ENCODE data around the gene CPVL.

The CPVL gene

GRCh38 chr7:28986028-28986764, 160.1 kb downstream of the CPVL start:
- no peaks in the 10 kb centered on the region for H3K9me3 Mint-ChIP-seq
- H3K4me1 Mint-ChIP-seq (ENCODE audit: low read depth in 2 of 2), result no peaks in the 10 kb centered on the region
- DNase-seq (no peak), ATAC-seq (replicated peaks) (no peak)
- H3K27me3 Mint-ChIP-seq, result peaks cover 43 to 49% of the 10 kb centered on the region in 2 donors
- no peak overlapping the region for H3K27ac Mint-ChIP-seq
- no peaks in the 10 kb centered on the region for H3K36me3 Mint-ChIP-seq (ENCODE audit: insufficient read depth)
- H3K4me3 Mint-ChIP-seq, result no peak overlapping the region

DNA sequence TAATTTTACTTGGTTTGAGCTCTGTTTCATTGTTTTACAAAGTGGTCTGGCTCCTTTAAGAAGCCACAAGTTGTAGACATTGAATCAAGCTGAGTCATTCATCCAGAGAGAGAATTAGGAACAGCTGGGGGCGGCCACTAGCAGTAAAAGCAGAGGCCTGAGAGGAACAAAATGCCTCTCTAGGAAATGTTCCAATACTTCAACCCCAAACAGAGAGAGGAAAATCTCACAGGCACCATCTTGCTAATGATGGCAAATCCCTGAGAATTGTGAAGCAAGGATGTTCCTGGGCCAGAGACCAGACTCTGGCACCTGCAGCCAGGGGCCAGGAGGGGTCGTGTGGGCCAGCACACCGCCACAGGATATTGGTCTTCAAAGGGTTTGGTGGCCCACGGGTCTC, 161.7 kb downstream of the CPVL start:
- no peaks in the 10 kb centered on the region for H3K36me3 Mint-ChIP-seq (ENCODE audit: insufficient read depth)
- DNase-seq (no peak), ATAC-seq (replicated peaks) (no peak)
- H3K4me1 Mint-ChIP-seq (ENCODE audit: low read depth in 2 of 2), result no peaks in the 10 kb centered on the region
- H3K27me3 Mint-ChIP-seq, result peaks cover 54% of the 10 kb centered on the region in 2 donors
- H3K4me3 Mint-ChIP-seq, result no peak overlapping the region
- no peaks in the 10 kb centered on the region for H3K9me3 Mint-ChIP-seq
- H3K27ac Mint-ChIP-seq, result no peak overlapping the region

- DNase-seq (no peak), ATAC-seq (replicated peaks) (no peak)
- Mint-ChIP-seq H3K9me3 (no peaks in the 10 kb centered on the region), H3K27ac (no peak overlapping the region), H3K27me3 (peaks cover 54% of the 10 kb centered on the region in 2 donors), H3K4me3 (no peak overlapping the region), H3K4me1 (ENCODE audit: low read depth in 2 of 2) (no peaks in the 10 kb centered on the region), H3K36me3 (ENCODE audit: insufficient read depth) (no peaks in the 10 kb centered on the region)
Observed at GRCh38 chr7:28984217-28984616, 162.1 kb downstream of the CPVL start.

DNA sequence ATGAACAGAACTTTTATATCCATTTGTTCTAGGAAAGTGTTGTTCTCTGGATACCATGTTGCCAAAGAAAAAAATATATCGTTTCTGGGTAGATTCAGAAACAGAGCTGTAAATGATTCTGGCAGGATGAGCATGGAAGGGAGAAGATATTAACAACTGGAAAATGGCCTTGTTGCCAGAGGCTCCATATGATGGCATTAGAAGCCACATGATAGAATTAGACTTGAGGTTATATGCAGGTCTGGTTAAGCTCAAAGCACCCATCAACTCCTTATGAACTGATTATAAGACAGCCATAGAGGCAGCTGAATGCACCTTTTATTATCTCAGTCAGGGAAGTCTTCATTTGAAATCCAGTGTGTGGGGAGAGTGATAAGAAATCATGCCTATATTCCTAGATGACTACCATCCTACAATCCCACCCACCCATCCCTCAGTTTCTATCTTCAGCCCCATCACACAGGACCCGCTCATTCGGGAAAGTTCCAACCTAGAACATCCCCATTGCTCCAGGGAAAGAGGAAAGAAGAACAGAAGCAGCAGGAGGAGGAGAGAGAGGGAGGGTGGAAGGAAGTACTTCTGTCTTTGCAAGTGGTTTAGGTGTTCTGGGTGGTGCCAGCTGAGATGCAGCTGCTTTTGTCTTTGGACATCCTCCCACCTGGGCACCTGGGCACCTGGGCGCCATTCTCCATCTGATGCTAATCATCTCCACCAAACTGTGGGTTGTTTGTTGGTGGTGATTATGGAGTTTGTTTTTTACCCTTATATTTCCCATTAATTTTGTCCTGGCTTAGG, 162.7 kb downstream of the CPVL start:
- no peaks in the 10 kb centered on the region for H3K9me3 Mint-ChIP-seq
- no peaks in the 10 kb centered on the region for H3K4me1 Mint-ChIP-seq (ENCODE audit: low read depth in 2 of 2)
- ATAC-seq (replicated peaks) (no peak), DNase-seq (no peak)
- H3K27me3 Mint-ChIP-seq, result peaks cover 48 to 50% of the 10 kb centered on the region in 2 donors
- H3K4me3 Mint-ChIP-seq, result no peak overlapping the region
- no peak overlapping the region for H3K27ac Mint-ChIP-seq
- no peaks in the 10 kb centered on the region for H3K36me3 Mint-ChIP-seq (ENCODE audit: insufficient read depth)

DNA sequence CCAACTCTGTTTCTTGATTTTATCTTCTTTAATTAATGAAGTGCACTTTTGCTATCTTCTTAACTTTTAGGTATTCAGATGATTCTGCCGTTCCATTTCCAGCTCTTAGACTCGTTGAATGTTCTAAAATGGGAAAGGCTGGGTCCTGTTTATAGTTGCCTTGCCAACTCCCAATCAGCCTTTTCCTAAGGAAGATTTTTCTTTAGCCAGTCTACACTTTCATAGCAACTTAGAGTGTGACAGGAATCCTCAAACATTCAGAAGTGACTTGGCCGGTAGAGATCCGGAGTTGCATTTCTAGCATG, 165.2 kb downstream of the CPVL start:
- Mint-ChIP-seq H3K27me3 (peaks cover 30 to 37% of the 10 kb centered on the region in 2 donors), H3K36me3 (ENCODE audit: insufficient read depth) (no peaks in the 10 kb centered on the region), H3K27ac (no peak overlapping the region), H3K9me3 (no peaks in the 10 kb centered on the region), H3K4me1 (ENCODE audit: low read depth in 2 of 2) (no peaks in the 10 kb centered on the region), H3K4me3 (no peak overlapping the region)
- DNase-seq (no peak), ATAC-seq (replicated peaks) (no peak)

DNA sequence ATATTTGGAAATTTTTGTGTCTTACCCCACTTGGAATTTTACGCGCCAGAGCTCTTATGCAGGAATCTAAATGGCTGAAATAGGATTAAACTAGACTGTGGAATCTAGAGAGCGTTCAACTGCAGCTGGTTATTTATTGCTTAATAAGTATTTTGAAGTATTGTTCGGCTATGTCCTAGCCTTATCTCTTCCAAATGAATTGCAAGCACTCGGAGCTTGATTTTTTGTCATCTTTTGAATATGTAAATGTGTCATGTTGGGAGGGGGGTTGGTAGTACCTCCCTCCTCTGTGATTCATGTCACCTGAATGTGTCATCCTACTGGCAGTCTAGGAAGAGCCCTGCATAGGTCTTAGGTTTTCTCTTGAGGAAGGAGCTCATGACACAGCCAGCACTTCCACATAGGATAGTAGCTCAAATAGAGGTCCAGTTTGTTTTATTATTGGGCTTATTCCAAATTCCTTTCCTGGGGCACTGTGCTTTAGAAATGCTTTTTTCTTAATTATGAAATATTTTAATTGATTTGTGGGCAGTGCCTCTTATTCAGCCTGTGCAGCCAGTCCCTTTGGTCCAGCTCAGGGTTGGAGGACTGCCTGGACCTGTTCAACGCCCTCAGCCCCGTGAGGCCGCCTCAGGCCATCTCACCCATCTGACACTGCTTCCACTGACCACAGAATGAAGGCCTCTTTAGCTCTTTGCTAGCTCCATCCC, 165.7 kb downstream of the CPVL start:
- H3K27ac Mint-ChIP-seq, result no peak overlapping the region
- H3K9me3 Mint-ChIP-seq, result no peaks in the 10 kb centered on the region
- DNase-seq, result no peak
- H3K27me3 Mint-ChIP-seq, result peaks cover 25 to 35% of the 10 kb centered on the region in 2 donors
- H3K4me1 Mint-ChIP-seq (ENCODE audit: low read depth in 2 of 2), result no peaks in the 10 kb centered on the region
- no peak overlapping the region for H3K4me3 Mint-ChIP-seq
- no peaks in the 10 kb centered on the region for H3K36me3 Mint-ChIP-seq (ENCODE audit: insufficient read depth)
- ATAC-seq (replicated peaks), result no peak

DNA sequence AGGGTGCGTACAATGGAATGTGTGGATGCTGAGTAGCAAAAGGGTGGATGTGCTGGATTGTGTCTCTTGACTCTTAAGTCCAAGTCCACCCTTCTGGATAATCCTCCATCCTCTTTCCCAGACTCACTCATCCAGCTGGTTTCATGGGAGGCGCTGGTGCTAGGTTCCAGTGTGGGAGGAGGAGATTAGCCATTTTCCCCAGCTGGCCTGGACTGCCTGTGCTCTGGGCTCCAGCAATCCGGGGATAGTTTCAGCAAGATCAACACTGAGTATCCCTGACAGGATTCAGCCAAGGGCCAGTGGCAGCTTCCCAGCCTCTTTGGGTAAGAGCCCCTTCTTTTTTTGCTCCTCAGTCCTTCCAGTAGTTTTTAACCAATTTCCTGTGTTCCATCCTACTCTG, 166.6 kb downstream of the CPVL start:
- Mint-ChIP-seq H3K4me1 (ENCODE audit: low read depth in 2 of 2) (no peaks in the 10 kb centered on the region), H3K27me3 (peaks cover 28 to 30% of the 10 kb centered on the region in 2 donors), H3K36me3 (ENCODE audit: insufficient read depth) (no peaks in the 10 kb centered on the region), H3K4me3 (no peak overlapping the region), H3K9me3 (peaks cover 0 to 1% of the 10 kb centered on the region in 2 donors), H3K27ac (no peak overlapping the region)
- DNase-seq, result no peak
- ATAC-seq (replicated peaks), result no peak

GRCh38 chr7:28977881-28978280, 168.5 kb downstream of the CPVL start:
- Mint-ChIP-seq H3K27ac (no peak overlapping the region), H3K27me3 (peaks cover 30 to 37% of the 10 kb centered on the region in 2 donors), H3K36me3 (ENCODE audit: insufficient read depth) (no peaks in the 10 kb centered on the region), H3K4me3 (no peak overlapping the region), H3K9me3 (peaks cover 3 to 12% of the 10 kb centered on the region in 2 donors), H3K4me1 (ENCODE audit: low read depth in 2 of 2) (no peaks in the 10 kb centered on the region)
- ATAC-seq (replicated peaks) (no peak), DNase-seq (no peak)

GRCh38 chr7:28976022-28976421, 170.3 kb downstream of the CPVL start:
- Mint-ChIP-seq H3K4me1 (ENCODE audit: low read depth in 2 of 2) (no peaks in the 10 kb centered on the region), H3K36me3 (ENCODE audit: insufficient read depth) (no peaks in the 10 kb centered on the region), H3K4me3 (no peak overlapping the region), H3K9me3 (peaks cover 3 to 15% of the 10 kb centered on the region in 2 donors), H3K27ac (no peak overlapping the region), H3K27me3 (peaks cover 29 to 37% of the 10 kb centered on the region in 2 donors)
- ATAC-seq (replicated peaks) (no peak), DNase-seq (no peak)

DNA sequence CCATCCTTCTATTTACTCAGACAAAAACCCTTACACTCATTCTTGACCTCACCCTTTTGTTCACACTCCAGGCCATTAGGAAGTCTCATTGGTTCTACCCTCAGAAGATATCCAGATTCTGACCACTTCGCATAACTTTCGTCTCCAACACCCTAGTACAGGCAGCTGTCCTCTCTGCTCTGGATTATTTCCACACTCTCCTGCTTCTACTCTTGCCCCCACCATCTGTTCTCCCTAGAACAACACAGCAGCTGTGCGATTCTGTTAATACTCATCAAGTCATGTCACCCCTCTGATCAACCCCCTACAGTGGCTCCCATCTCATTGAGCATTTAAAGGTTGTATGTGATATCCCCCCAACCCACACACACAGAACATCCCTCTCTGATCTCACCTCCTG, 172.7 kb downstream of the CPVL start:
- H3K4me3 Mint-ChIP-seq, result no peak overlapping the region
- no peaks in the 10 kb centered on the region for H3K36me3 Mint-ChIP-seq (ENCODE audit: insufficient read depth)
- DNase-seq (no peak), ATAC-seq (replicated peaks) (no peak)
- H3K27ac Mint-ChIP-seq, result no peak overlapping the region
- H3K9me3 Mint-ChIP-seq, result peaks cover 3 to 15% of the 10 kb centered on the region in 2 donors
- peaks cover 9 to 21% of the 10 kb centered on the region in 2 donors for H3K27me3 Mint-ChIP-seq
- H3K4me1 Mint-ChIP-seq (ENCODE audit: low read depth in 2 of 2), result no peaks in the 10 kb centered on the region

DNA sequence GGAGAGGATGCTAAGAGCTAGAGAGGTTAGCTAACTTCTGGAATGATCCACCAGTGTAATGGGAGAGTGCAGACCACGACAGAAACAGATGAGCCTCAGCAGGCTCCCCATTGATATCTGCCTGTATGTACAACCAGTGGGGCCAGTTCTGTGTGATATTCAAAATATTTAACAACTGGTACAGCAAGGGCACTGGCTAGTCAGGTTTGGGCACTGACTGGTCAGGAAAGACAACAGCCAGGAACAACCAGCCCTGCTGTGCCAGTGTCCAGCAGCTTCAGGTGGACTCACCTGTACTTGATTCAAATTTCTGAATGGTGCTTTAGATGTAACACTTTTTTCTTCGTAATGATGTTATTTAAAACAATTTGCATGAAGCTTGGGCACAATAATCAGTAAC, 182.3 kb downstream of the CPVL start:
- no peaks in the 10 kb centered on the region for H3K9me3 Mint-ChIP-seq
- ATAC-seq (replicated peaks), result no peak
- no peaks in the 10 kb centered on the region for H3K4me1 Mint-ChIP-seq (ENCODE audit: low read depth in 2 of 2)
- H3K27ac Mint-ChIP-seq, result no peak overlapping the region
- DNase-seq, result no peak
- no peaks in the 10 kb centered on the region for H3K36me3 Mint-ChIP-seq (ENCODE audit: insufficient read depth)
- peaks cover 33 to 49% of the 10 kb centered on the region in 2 donors for H3K27me3 Mint-ChIP-seq
- H3K4me3 Mint-ChIP-seq, result no peak overlapping the region

GRCh38 chr7:28961972-28962371, 184.4 kb downstream of the CPVL start:
- Mint-ChIP-seq H3K9me3 (no peaks in the 10 kb centered on the region), H3K36me3 (ENCODE audit: insufficient read depth) (no peaks in the 10 kb centered on the region), H3K27ac (no peak overlapping the region), H3K27me3 (peaks cover 43 to 68% of the 10 kb centered on the region in 2 donors), H3K4me1 (ENCODE audit: low read depth in 2 of 2) (peaks cover 4 to 8% of the 10 kb centered on the region in 2 donors), H3K4me3 (no peak overlapping the region)
- no peak for ATAC-seq (replicated peaks)
- DNase-seq, result no peak

- Mint-ChIP-seq H3K9me3 (no peaks in the 10 kb centered on the region), H3K4me1 (ENCODE audit: low read depth in 2 of 2) (peaks cover 7 to 8% of the 10 kb centered on the region in 2 donors), H3K27me3 (peaks cover 47 to 70% of the 10 kb centered on the region in 2 donors), H3K27ac (no peak overlapping the region), H3K36me3 (ENCODE audit: insufficient read depth) (no peaks in the 10 kb centered on the region), H3K4me3 (no peak overlapping the region)
- no peak for ATAC-seq (replicated peaks)
- DNase-seq, result no peak
Observed at GRCh38 chr7:28960071-28960840, 186.1 kb downstream of the CPVL start.

Data from effector memory CD8-positive, alpha-beta T cell (primary cell).